CD8-positive, alpha-beta memory T cell (primary cell): ENCODE results near the gene COMMD2. TPM values are rescaled to one million over a fixed set of nuclear protein-coding genes. Genes with fewer than 3 reads are reported as not detected.
A peak's percentile ranks its signal among the peaks of the same experiment; 100 is the strongest.

ENCODE experiments used
- CTCF ChIA-PET: fragments of 350-600 bp; sonication (Branson Sonifier 250); formaldehyde crosslinking; loops from one replicate; lab custom pipeline; 2021; ENCODE audit warnings: antibody characterized with exemption; lab: Charles Lee
- POLR2A ChIA-PET: fragments of 350-600 bp; sonication (Branson Sonifier 250); formaldehyde crosslinking; loops from one replicate; lab custom pipeline; 2021; ENCODE audit warnings: antibody characterized with exemption; lab: Charles Lee
- DNase-seq, 5 donors: peaks; one replicate each; pipeline versions ENCODE4 v3.0.0 to v3.0.0-alpha.2; 2020 to 2022; ENCODE audit warnings: mixed read lengths in 1 of 5
- H3K27ac ChIP-seq: one replicate; pipeline ENCODE4 v1.7.0; 2013; ENCODE audit warnings: low read depth, mild to moderate bottlenecking, low read length, moderate library complexity
- H3K27me3 ChIP-seq: 2 replicates; pipeline ENCODE4 v1.7.0; 2013; ENCODE audit warnings: low read length, mild to moderate bottlenecking; ENCODE audit not compliant: insufficient read depth, poor library complexity, severe bottlenecking
- H3K36me3 ChIP-seq: 2 replicates; pipeline ENCODE4 v1.7.0; 2013; ENCODE audit warnings: mild to moderate bottlenecking, low read length, moderate library complexity; ENCODE audit not compliant: insufficient read depth
- H3K4me1 ChIP-seq: 2 replicates; pipeline ENCODE4 v1.7.0; 2013; ENCODE audit warnings: mild to moderate bottlenecking, low read length, moderate library complexity; ENCODE audit not compliant: insufficient read depth
- H3K4me3 ChIP-seq: 2 replicates; pipeline ENCODE4 v1.7.0; 2013; ENCODE audit warnings: mild to moderate bottlenecking, low read length
- H3K9me3 ChIP-seq: 2 replicates; pipeline ENCODE4 v1.7.0; 2013; ENCODE audit warnings: mild to moderate bottlenecking, low read length
- H3K27ac Mint-ChIP-seq, 8 donors: one replicate each; pipeline ENCODE4 v1.8.0; 2020 to 2021; ENCODE audit warnings: mixed read lengths in 8 of 8, mild to moderate bottlenecking in 6 of 8, inconsistent platforms in 3 of 8, moderate library complexity in 3 of 8
- H3K27me3 Mint-ChIP-seq, 2 donors: one replicate each; pipeline ENCODE4 v1.8.0; 2020 to 2021; ENCODE audit warnings: mixed read lengths in 2 of 2, mild to moderate bottlenecking in 1 of 2, moderate library complexity in 1 of 2
- H3K36me3 Mint-ChIP-seq, 3 donors: one replicate each; pipeline ENCODE4 v1.8.0; 2020 to 2021; ENCODE audit warnings: mixed read lengths in 3 of 3, inconsistent platforms in 1 of 3, mild to moderate bottlenecking in 1 of 3
- H3K4me1 Mint-ChIP-seq, 3 donors: one replicate each; pipeline ENCODE4 v1.8.0; 2020 to 2021; ENCODE audit warnings: mixed read lengths in 3 of 3, inconsistent platforms in 1 of 3, mild to moderate bottlenecking in 1 of 3
- H3K4me3 Mint-ChIP-seq, 7 donors: one replicate each; pipeline ENCODE4 v1.8.0; 2020 to 2021; ENCODE audit warnings: mixed read lengths in 7 of 7, mild to moderate bottlenecking in 6 of 7, moderate library complexity in 4 of 7, inconsistent platforms in 2 of 7
- H3K9me3 Mint-ChIP-seq, 5 donors: one replicate each; pipeline ENCODE4 v1.8.0; 2020 to 2022; ENCODE audit warnings: mixed read lengths in 5 of 5, mild to moderate bottlenecking in 3 of 5, moderate library complexity in 2 of 5, inconsistent platforms in 1 of 5
- polyA plus RNA-seq: library from polyadenylated mRNA; unstranded; fragments of 300-500 nt; fragmentation: Illumina TruSeq; gene quantifications from one replicate; pipeline ENCODE4 v1.2.3, GENCODE V29; 2021
- total RNA-seq, 2 experiments: library from RNA; stranded (reverse); gene quantifications; one replicate each; pipeline ENCODE4 v1.2.3, GENCODE V29; 2021

Gene COMMD2
- total and polyA plus RNA-seq, 3 experiments from 2014 or later: 42.4 to 68.4 (median 48.4) TPM

DNA sequence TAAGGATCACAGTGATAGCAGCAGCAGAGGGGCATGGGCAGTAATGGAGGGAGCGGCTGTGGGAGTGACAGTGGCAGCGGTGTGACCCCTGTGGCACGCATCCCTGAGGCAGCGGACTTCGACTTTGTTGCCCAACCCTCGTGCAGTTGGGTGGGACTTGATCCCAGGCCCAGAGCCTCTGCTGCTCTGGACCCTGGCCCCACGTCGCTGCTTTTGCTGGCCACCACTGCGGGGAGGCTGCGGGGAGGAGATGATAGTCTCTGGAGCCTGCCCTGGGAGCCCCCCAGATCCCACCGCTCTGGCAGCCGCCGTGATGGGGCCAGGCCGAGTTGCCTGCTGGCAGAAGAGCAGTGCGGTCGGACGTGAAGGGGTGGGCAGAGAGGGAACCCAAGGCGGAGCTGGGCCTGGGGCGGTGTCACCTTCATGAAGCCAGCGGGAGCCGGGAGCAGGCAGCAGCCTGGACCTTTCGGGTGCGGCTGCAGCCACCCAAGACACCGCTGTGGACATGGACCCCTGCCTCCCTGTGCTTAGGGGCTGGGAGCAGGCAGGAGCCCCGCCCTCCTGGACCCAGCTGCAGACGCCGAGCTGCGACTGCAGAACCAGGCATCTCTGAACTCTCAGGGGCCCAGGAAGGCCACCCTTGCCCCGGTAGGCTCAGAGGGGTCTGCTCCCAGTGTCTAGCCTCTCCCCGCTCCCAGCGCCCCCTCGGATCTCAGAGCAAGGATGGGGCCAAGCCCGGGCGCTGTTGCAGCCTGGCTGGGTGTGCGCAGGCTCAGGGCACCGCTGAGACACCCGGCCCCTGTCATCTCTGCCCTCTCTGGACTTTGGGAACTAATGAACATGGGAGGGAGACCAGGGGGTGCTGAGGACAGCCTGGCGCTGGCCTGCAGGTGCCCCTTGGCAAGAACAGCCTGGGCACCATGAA is 38.3 kb downstream of the COMMD2 start:
- no peaks in the 10 kb centered on the region for H3K36me3 Mint-ChIP-seq
- H3K27me3 Mint-ChIP-seq: no peaks in the 10 kb centered on the region
- H3K27ac Mint-ChIP-seq: no peak overlapping the region
- H3K4me3 Mint-ChIP-seq: no peak overlapping the region
- no peaks in the 10 kb centered on the region for H3K4me1 ChIP-seq
- no peaks in the 10 kb centered on the region for H3K27me3 ChIP-seq
- H3K9me3 ChIP-seq: no peaks in the 10 kb centered on the region
- no peaks in the 10 kb centered on the region for H3K36me3 ChIP-seq
- ChIA-PET POLR2A (no interaction called here), CTCF (no interaction called here)
- H3K4me1 Mint-ChIP-seq: peaks cover 0 to 3% (median 0%) of the 10 kb centered on the region in 3 donors
- no peak for DNase-seq
- no peaks in the 10 kb centered on the region for H3K9me3 Mint-ChIP-seq
- H3K4me3 ChIP-seq: no peak overlapping the region
- H3K27ac ChIP-seq: no peak overlapping the region

DNA sequence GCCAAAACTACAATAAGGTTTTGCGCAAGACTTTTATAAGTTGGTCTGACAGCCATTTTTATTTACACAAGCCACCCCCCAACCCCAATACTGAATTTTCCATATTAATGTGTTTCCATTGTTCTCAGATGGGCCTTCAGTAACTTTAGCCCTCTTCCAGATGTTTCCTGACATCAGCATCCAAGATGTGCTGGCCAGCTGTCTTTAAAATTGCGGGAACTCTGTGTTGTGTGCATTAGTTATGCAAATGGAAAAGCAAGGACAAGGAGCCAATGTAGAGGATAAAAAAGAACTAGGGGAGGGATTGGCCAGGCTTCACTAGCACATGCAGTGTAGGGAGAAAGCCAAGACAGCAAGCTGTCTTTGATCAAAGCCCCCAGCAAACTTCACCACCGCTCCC is 45.4 kb downstream of the COMMD2 start:
- H3K27me3 Mint-ChIP-seq: no peaks in the 10 kb centered on the region
- H3K27me3 ChIP-seq: no peaks in the 10 kb centered on the region
- no peaks in the 10 kb centered on the region for H3K9me3 ChIP-seq
- CTCF ChIA-PET: no interaction called here
- no peak overlapping the region for H3K27ac ChIP-seq
- H3K9me3 Mint-ChIP-seq: no peaks in the 10 kb centered on the region
- H3K4me1 ChIP-seq: no peaks in the 10 kb centered on the region
- H3K27ac Mint-ChIP-seq: no peak overlapping the region
- POLR2A ChIA-PET: no interaction called here
- H3K4me3 Mint-ChIP-seq: no peak overlapping the region
- no peak overlapping the region for H3K4me3 ChIP-seq
- DNase-seq: no peak
- H3K36me3 ChIP-seq: no peaks in the 10 kb centered on the region
- H3K36me3 Mint-ChIP-seq: peaks cover 0 to 2% (median 0%) of the 10 kb centered on the region in 3 donors
- peaks cover 0 to 7% (median 3%) of the 10 kb centered on the region in 3 donors for H3K4me1 Mint-ChIP-seq

DNA sequence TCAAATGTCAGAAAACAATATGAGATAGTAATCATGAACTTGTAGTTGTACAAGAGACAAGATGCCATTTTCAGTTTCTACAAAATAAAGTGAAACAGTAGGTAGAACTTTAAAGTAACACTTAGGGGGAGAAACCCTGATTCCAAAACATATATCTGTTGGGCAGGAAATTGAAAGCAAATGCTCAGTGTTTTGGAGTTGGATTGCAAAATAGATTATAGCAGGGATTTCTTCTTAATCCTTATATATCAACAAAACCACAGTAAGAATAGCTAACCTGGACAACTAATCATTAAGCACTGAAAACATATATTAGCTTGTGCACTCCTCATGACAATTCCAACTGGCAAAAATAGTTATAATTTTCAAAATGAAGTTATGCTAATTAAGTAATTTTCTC is 46.9 kb downstream of the COMMD2 start:
- POLR2A ChIA-PET: no interaction called here

DNA sequence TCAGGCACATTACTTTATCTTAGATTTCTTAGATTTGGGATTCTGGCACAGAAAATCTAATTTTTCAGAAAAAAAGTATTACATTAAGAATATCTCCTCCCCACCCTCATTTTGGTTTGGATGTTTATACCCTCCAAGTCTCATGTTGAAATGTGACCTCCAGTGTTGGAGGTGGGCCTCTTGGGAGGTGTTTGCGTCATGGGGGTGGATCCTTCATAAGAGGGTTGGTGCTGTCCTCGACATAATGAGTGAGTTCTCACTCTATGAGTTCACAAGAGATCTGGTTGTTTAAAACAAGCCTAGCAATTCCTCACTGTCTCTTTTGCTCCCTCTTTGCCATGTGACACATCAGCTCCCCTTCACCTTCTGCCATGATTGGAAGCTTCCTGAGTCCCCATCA is 48.8 kb downstream of the COMMD2 start:
- Histone ChIP-seq H3K27ac (no peak overlapping the region), H3K27me3 (no peaks in the 10 kb centered on the region), H3K9me3 (peaks cover 4% of the 10 kb centered on the region), H3K4me1 (no peaks in the 10 kb centered on the region), H3K36me3 (no peaks in the 10 kb centered on the region), H3K4me3 (no peak overlapping the region)
- ChIA-PET POLR2A (no interaction called here), CTCF (no interaction called here)
- Mint-ChIP-seq H3K27ac (no peak overlapping the region), H3K27me3 (no peaks in the 10 kb centered on the region), H3K4me3 (no peak overlapping the region), H3K9me3 (peaks cover 1 to 11% (median 6%) of the 10 kb centered on the region in 5 donors), H3K36me3 (peaks cover 2 to 6% (median 3%) of the 10 kb centered on the region in 3 donors), H3K4me1 (peaks cover 4 to 21% (median 16%) of the 10 kb centered on the region in 3 donors)
- DNase-seq: no peak

More for the DNA sequence above, 46.9 kb downstream of the COMMD2 start:
- Mint-ChIP-seq H3K36me3 (peaks cover 0 to 2% (median 0%) of the 10 kb centered on the region in 3 donors), H3K27ac (no peak overlapping the region), H3K4me3 (no peak overlapping the region), H3K9me3 (peaks cover 0 to 2% (median 0%) of the 10 kb centered on the region in 5 donors), H3K4me1 (peaks cover 4 to 21% (median 16%) of the 10 kb centered on the region in 3 donors), H3K27me3 (no peaks in the 10 kb centered on the region)
- no peaks in the 10 kb centered on the region for H3K36me3 ChIP-seq
- H3K4me3 ChIP-seq: no peak overlapping the region
- CTCF ChIA-PET: interaction anchor here (1.6 kb wide), 1 partner anchor 136 kb away, joined by 3 read pairs; no protein-coding TSS in a partner anchor
- H3K9me3 ChIP-seq: no peaks in the 10 kb centered on the region
- H3K27ac ChIP-seq: no peak overlapping the region
- no peak for DNase-seq
- no peaks in the 10 kb centered on the region for H3K27me3 ChIP-seq
- no peaks in the 10 kb centered on the region for H3K4me1 ChIP-seq

DNA sequence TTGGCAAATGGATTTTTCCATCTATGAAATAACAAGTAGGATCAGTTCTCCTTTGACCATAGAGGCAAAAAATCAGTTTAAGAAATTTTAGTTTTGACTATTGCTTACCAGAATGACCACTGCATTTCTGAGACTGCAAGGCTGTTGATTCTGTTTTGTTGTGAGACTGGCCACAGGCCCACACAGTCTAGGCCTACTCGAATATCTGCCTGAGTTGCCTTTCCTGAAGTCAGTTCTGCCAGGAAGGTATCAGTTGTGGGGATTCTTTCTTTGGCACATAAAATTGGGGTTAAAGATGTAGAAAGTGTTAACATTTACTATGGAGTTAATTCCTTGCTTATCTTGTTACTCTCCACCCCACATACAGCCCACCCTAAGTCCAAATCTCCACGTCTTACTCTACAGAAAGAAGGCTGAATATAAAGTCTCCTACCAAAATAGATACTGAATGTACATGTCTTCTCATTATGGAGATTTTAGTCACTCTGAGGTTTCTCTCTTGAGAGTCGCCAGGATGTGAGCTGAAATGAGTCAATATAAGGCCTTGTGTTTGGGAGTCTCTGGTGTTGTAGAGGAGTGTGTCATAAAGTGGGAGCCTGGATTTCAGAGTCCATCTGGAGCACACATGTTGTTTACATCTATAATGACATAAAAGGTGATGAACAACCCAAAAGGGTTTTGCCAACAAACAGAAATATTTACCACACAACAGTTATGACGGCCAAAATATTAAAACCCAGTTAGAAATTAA is 49.4 kb downstream of the COMMD2 start:
- no peak for DNase-seq
- H3K4me1 Mint-ChIP-seq: peaks cover 4 to 21% (median 16%) of the 10 kb centered on the region in 3 donors
- H3K4me3 Mint-ChIP-seq: no peak overlapping the region

DNA sequence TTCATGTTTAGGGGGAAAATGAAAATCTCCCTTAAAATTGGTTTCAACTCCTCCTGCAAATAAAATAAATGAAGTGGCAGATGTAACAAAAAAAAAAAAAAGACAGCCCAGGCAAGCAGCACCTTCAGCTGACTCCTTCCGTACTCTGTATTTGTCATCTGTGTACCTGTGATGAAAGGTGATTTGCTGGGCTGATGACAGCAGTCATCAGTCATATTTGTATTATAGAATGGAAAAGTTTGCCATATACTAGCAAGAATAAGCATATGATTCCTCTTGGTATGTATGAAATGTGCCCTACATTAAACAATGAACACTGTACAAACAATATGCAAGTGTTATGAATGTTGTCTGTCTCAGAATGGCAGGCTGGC is 50.3 kb downstream of the COMMD2 start:
- Mint-ChIP-seq H3K9me3 (peaks cover 7 to 23% (median 10%) of the 10 kb centered on the region in 5 donors), H3K27ac (peak overlapping the region; percentile 5 to 91 (median 87)), H3K36me3 (peaks cover 2 to 14% (median 12%) of the 10 kb centered on the region in 3 donors), H3K4me1 (peaks cover 4 to 21% (median 16%) of the 10 kb centered on the region in 3 donors), H3K27me3 (no peaks in the 10 kb centered on the region), H3K4me3 (peak overlapping the region; percentile 48 to 88 (median 85))
- H3K4me3 ChIP-seq: no peak overlapping the region
- ChIA-PET POLR2A (no interaction called here), CTCF (interaction anchor here (1.0 kb wide), 1 partner anchor 133 kb away, joined by 7 read pairs; no protein-coding TSS in a partner anchor)
- H3K27me3 ChIP-seq: no peaks in the 10 kb centered on the region
- H3K4me1 ChIP-seq: no peaks in the 10 kb centered on the region
- no peak for DNase-seq
- H3K9me3 ChIP-seq: peaks cover 4% of the 10 kb centered on the region
- no peaks in the 10 kb centered on the region for H3K36me3 ChIP-seq
- no peak overlapping the region for H3K27ac ChIP-seq

More for the DNA sequence above, 49.4 kb downstream of the COMMD2 start:
- CTCF ChIA-PET: no interaction called here
- no peaks in the 10 kb centered on the region for H3K27me3 ChIP-seq
- peaks cover 5 to 17% (median 8%) of the 10 kb centered on the region in 5 donors for H3K9me3 Mint-ChIP-seq
- H3K4me3 ChIP-seq: no peak overlapping the region
- peak overlapping the region in 3 of 8 donors; percentile 8 to 72 (median 50) for H3K27ac Mint-ChIP-seq
- peaks cover 2 to 12% (median 8%) of the 10 kb centered on the region in 3 donors for H3K36me3 Mint-ChIP-seq
- H3K4me1 ChIP-seq: no peaks in the 10 kb centered on the region
- no peak overlapping the region for H3K27ac ChIP-seq
- peaks cover 4% of the 10 kb centered on the region for H3K9me3 ChIP-seq
- no peaks in the 10 kb centered on the region for H3K36me3 ChIP-seq
- no peaks in the 10 kb centered on the region for H3K27me3 Mint-ChIP-seq
- POLR2A ChIA-PET: no interaction called here

DNA sequence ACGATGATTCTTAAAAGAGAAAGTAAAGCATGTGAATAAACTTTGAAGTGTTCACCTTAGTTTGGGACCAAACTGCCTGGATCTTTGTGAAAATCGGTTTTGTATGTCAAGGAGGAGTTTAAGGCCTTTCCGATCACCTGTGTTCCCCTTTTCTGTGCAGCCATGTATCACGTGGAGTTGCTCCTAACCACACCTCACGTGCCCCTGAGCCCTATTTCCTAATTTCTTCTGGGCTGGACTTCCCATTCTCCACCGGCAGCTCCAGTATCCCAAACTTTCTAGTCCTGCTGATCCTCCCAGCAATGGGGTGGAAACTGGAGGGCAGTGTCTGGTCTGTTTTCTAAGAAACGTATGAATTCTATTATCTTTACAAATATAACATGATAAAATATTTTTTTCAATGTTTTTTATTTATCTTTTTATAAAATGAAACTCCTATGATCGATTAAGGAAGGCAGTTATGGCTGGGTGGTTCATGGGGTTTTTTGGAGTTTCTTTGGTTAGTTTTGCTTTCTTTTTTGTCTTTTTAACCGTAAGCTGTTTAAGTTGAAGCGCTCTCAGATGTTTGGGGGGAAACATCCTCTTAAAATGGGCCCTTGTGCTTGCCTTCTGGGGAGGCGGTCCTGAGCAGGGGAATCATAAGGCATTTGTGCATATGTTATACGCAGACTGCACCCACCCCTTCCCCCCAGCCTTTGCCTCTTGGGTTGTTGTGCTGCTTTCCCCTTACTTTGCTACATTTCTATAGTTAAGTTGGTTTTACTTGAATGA is 50.9 kb downstream of the COMMD2 start:
- Mint-ChIP-seq H3K27ac (peak overlapping the region; percentile 5 to 91 (median 87)), H3K27me3 (peaks cover 0 to 5% of the 10 kb centered on the region in 2 donors), H3K36me3 (peaks cover 2 to 14% (median 12%) of the 10 kb centered on the region in 3 donors), H3K9me3 (peaks cover 7 to 23% (median 11%) of the 10 kb centered on the region in 5 donors), H3K4me3 (peak overlapping the region; percentile 48 to 88 (median 85)), H3K4me1 (peaks cover 4 to 21% (median 16%) of the 10 kb centered on the region in 3 donors)
- peak in 1 of 5 donors; percentile 13 for DNase-seq
- ChIA-PET CTCF (interaction anchor here (1.0 to 2.5 kb wide), 2 partner anchors 43 to 133 kb away, joined by 7 read pairs; partner anchors contain the start of gene WWTR1), POLR2A (no interaction called here)
- Histone ChIP-seq H3K36me3 (no peaks in the 10 kb centered on the region), H3K9me3 (peaks cover 4% of the 10 kb centered on the region), H3K4me3 (no peak overlapping the region), H3K27ac (no peak overlapping the region), H3K27me3 (no peaks in the 10 kb centered on the region), H3K4me1 (no peaks in the 10 kb centered on the region)
